ENCODE data around the gene SNCB.
"Not testable (repeated sequence)": the region's sequence is repeated elsewhere in the genome, so short reads cannot be mapped to it uniquely, and the experiment has no call there.

SNCB gene

DNA sequence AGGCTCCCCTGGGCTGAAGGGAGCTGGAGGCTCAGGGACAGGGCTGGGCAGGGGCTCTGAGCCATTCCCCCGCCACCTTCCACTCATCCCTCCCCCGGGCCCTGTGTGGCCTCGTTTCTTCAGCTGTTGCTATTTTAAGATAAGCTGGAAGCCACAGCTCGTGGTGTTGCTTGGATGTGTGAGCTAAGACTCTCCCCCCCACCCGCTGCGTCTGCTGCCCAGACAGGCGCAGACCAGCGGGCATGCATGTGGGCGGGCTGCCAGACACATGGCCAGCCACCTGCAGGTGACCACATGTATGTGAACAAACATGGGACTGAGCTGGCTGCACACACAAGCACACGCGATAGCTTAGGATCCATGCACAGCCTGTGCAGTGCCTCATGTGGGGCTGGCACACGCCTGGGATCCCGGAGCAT is 8.7 kb downstream of the SNCB start:
- no peak for DNase-seq

DNA sequence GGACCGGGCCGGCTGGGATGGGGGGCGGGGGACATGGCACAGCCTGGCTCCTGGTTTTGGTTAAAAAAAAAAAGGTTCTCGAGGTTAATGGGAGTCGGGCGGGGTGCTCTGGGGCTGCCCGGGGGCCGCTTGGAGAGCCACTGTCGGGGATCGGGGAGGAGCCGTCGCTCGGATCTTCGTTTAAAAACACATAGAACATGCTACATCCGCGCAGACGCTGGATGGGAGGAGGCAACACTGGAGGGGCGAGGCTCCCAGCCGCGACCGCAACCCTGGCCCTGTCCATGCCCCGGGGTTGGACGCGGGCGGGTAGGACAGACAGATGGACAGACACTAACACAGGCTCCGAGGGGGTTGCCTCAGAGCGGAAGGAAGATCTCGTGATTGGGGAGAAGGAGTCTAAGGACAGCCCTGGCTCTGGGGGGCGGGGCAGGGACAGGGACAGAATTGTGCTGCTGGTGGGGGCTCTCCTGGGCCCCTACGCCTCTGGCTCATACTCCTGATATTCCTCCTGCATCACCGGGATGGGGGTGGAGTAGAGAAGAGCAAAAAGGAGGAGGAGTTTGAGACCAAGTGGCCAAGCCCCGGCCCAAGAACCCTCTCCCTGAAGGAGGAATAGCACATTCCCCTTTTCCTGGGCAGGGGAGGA is 9.9 kb downstream of the SNCB start:
- DNase-seq, result no peak

DNA sequence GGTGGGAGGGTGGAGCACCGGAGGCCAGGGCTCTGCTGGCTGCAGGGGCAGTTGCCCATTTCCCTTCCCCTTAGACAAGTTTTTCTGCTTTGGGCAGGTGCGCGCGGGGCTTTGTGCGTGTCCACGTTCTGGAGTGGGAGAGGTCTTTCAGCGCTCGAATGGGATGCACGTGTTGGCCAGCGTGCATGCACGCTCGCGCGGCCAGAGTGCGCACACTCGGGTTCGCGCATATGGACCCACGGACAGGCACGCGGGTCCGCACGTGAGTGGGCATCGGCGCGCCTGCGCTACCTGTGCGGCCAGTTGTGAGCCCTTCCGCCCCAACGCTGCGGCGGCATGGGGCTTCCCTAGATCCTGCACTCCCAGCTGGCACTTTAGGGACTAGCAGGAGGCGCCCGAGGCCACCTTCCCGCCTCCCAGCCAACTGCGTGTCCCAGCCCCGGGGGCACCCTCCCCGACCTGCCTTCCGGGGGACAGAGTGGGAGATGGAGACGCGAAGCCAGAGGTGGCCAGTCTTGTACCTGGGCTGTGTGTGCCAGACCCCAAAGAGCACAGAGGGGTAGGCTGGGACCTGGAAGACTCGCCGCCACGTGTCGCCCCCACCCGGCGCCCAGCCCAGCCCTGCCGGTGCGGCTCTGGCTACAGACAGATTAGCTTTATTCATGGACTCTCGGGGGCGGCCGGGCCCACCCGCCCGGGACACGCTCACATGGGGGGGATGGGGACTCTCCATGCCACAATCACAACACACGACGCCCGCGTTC is 10.6 kb downstream of the SNCB start:
- no peak for DNase-seq

DNA sequence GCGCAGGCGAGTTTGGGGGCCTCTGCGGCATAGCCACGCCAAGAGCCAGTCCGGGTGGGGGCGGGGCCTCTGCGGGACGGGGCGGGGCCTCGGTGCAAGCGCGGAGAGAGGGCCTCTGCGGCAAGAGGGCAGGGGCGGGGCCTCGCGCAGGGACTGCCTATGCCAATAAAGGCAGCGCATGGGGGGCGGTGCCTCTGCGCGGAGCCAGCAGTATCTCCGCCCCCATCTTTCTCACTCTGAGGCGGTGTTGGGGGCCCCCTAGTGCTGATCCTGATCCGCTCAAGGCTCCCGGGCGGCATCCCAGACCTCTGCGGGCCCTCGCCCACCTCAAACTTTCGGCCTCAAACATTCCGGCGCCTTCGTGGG is 11.1 kb downstream of the SNCB start:
- DNase-seq, result no peak

DNA sequence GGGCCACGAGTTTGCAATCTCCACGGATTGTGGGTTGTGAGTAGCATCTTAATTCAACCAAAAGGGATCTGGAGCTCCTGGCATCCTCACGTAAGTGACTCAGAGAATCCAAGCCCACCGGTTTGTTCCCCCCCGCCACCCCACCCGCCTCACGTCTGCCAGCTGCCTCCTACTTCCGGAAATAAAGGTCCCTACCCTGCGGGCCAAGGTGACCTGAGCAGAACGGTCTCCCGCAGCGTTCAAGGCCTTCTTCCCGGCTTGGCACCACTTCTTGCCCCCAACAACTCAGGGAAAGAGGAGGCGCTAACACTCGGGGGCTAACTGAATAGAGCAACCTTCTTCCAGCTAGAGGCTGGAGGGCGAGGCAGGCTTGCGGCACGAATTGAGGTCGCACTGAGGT is 11.6 kb downstream of the SNCB start:
- no peak for DNase-seq

DNA sequence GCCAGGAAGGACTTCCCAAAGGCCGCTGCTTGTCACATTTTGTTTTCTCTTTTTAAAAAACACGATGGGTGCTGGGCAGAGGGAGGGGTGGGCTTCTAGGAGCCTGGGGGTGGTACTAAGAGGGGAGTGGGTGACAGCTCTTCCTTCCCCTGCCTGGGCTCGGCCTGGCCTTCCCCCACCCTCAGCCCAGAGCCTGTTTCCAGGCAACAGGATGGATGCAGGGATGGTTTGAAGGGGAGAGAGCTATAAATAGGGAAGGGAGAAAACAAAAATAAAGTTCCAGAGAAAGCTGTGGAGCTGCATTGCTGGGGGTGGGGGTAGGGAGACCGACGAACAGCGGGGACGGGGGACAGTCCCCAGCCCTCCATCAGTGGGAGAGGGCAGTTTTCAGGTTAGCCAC is 13.8 kb downstream of the SNCB start:
- no peak for DNase-seq

DNA sequence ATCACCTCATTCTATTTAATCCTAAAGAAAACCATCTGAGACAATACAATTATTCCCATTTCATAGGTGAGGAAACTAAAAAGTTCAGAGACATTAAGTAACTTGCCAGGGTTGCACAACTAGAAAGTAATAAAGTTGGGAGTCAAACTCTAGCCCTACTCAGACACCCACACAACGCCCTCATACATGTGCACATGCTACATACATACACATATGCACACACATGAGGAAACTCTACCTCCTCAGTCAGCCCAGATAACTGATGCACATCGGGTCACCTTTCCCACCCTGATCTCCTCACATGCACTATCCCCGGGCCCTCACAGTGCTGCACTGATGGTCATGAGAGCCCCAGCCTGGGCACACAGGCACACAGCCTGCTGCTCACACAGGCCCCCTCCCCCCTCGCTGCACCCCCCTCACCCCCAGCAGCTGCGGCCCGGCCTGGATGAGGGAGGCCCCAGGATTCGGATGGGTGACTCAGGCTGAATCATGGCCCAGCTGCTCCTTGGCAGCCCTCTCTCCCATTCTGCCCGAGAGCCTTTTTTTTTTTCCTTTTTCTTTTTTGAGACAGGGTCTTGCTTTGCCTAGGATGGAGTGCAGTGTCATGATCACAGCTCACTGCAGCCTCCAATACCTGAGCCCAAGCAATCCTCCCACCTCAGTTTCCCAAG is 15.4 kb downstream of the SNCB start:
- DNase-seq, result no peak

DNA sequence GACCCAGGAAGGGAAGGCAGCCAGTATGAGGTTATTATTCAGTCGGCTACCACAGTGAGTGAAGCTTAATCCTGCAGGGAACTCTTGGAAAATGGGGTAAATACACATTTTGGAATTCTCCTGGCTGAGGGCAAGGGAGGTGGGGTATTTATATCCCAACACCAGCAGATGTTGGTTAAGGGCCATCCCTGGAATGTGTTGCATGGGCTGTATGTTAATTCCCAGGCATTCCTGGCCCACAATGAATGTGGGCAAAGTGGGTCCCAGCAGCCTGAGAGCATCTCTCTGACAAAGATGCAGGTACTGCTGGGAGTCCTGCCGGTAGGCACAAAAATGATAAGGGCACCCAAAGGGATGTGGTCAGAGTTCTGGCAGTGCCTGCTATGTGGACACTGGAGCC is 17.5 kb downstream of the SNCB start:
- no peak for DNase-seq

DNA sequence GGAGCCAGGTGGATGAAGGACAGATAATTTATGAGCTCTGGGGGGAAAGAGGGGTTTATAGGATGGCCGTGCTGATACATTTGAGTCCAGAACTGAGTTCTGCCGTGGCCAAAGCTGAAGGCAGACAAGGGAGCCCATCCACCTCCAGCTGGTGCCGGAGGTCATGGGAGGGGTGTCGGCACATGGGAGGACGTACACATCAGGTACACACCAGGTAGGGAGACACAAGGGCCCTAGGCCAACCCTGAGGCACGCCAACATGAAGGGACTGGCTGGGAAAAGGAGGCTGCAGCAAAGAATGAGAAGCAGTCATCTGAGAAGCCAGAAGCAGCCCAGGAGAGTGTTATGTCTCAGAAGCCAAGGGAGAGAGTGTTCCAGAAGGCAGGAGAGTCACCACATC is 18.3 kb downstream of the SNCB start:
- DNase-seq, result no peak

DNA sequence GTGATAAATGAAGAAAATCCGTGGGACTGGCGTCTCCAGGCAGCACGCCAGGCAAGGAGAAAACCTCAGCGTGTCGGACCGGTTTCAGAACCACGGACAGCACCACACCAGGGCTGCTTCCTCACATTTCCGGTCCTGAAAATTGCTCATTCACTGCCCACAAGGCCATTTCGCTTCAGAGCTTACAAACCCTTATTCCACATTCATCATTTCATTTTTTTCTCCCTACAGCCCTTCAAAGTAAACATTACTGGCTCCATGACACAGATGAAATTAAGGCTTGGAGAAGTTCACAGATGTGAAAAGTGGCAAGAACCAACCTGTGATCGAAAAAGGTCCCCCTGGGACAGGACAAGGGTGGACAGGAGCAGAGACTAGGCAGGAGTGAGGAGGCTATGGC is 18.9 kb downstream of the SNCB start:
- no peak for DNase-seq

DNA sequence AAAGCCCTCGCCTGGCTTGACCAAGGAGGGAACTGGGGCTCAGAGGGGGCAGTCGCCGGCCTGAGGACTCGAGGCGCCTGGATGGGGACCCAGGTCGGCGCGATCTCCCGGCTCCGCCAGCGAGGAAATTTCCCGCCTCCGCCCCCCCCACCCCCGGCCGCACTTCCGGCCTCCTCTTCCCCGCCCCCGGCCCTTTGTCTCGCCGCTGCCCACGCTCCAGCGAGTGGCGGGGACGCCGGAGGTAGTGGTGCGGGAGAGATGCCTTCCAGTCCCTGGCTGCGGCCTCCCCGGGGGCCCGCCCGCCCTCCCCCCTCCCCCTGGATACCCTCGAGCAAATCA is 19.9 kb downstream of the SNCB start:
- DNase-seq, result peak; percentile 51

DNA sequence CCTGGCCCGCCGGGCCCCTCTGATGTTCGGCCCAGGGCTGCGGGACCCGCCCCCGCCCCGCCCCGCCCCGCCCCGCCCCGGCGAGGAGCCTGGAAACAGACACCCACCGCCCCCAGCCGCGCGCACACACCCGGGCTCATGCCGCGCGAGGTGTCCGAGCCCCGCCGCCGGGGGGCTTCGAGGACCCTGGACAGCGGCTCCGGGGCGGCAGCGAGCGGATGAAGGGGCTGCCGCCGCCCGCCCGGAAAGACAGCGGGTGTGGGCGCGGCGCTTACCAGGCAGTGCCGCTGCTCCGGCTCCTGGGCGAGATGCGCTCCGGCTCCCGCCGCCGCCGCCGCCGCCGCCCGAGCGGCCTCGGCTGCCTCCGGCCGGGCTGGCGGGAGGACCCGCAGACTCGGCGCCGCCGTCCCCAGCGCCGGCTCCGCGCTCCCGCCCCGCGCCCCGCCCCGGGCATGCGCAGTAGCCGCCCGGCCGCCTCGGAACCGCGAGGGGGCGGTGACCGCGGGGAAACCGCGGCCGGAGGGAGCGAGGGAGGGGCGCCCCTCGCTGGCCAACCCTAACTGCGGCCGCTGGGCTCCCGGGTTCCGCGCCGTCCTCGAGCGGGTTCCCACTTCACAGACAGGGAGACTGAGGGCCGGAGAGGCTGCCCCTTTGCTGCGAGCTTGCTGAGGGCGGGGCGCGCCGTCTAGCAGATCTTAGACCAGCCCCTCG is 20.5 kb downstream of the SNCB start, which contains the start of gene GPRIN1:
GPRIN1 (minus strand) TSS at position 433 of the 711 bp plus-strand sequence. CDS start 10,322 bp downstream, outside the sequence.
- DNase-seq, result peak; percentile 81

DNA sequence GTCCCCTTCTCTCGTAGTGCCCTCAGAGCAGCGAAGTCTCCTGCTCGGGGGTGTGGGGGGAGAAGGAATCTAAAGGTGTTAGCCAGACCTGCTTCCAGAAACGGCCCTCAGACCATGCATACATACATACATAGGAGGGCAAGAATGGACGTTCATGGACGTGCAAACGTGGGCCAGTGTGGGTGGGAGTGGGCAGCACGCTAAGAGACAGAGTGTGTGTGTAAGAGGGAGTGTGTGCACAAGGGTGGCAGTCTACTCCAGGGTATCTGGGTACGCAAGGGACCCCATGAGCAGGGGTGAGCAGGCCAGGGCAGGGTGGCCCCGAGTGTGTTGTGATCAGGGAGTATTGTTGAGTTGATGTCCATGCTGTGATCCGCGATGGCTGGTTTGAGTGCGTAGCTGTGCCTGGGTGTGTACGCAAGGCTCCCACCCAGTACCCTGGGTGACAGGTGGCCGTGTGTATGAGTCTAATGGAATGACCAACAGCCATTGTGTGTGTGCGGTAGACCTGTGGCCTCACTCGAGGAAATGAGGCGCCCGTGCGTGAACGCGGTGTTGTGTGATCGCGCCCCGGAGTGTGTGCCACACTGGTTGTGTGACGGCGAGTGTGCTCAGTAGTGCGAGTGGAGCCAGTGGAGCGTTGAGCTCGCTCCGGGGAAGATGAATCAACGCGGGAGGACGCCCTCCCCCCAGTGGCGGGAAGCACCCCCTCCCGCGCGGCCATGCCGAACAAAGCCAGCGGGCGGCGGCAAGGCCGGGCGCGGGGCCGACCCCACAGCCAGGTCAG is 21.2 kb downstream of the SNCB start:
- peak; percentile 32 for DNase-seq

DNA sequence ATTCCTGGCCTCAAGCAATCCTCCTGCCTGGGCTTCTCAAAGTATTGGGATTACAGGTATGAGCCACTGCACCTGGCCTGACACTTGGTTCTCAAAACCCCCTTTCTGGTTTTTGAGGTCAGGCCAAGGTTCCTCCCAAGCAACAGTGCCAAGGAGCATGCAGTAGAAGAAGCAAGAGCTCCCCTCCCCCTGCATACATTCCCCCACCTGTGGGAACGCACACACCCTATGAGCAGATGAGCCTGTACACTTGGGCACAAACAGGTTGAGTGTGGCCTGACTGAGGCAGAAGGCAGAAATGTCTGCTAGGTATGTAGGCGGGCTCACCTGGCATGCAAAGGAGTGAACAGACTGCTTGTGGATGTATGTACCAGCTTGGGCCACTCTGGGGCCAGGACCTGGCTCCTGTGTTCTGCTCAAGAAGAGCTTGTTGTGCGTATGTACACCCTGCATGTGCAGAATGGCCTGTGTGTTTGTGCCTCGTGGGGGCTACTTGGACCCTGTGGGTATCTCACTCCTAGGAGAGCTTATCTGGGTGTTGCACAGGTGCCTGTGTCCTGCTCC is 22.1 kb downstream of the SNCB start:
- no peak for DNase-seq

DNA sequence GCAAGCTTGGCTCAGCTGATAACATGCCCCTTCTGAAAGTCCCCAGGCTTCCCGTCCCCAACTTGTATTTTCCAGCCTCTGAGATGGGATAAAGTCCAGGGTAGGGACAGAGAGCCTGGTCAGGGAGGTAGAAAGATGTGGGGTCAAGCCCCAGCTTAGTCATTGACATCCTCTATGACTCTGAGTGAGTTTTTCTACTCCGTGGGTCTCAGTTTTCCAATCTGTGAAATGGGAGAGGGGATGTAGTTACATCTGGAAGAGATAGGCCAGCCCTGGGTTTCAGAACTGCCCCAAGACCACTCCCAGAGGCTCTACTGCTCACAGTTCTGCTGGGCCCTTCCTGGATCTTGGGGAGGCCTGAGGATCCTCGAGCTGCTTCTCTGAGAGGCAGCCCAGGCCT is 23.5 kb downstream of the SNCB start:
- DNase-seq, result no peak

DNA sequence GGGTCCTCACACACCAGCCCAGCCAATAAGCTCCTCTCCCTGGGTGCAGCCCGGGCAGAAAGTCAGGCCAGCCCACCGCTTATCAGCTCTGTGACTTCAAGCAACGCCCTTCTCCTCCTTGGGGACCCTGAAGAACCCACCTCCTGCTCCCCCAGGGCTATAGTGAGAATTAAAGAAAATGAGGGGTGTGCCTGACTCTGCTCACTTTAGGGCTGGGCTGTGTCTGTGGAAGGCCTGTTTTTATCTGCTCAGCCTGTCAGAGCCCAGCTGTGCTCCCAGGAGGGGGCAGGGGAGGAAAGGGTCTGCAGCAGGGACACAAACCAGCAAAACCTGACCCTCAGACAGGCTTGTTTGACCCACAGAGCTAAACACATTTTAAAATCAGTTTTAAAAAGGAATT is 24.3 kb downstream of the SNCB start:
- no peak for DNase-seq

DNA sequence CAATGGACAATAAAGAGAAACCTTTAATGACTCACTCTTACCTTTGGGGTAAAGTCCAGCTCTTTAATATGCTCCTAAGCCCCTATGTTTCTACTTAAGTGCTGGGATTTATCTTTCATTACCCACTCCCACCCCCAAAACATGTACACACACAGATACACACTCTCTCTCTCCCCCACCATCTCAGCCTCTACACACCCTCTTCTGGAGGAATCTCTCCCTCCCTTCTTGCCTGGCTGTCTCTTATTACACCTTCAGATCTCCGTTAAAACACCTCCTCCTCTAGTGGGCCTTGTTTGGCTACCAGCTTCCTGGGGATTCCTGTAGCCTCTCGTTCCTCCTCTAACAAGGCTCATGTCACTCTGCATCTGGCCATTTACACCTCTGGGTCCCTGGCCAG is 27.2 kb downstream of the SNCB start:
- DNase-seq, result no peak

DNA sequence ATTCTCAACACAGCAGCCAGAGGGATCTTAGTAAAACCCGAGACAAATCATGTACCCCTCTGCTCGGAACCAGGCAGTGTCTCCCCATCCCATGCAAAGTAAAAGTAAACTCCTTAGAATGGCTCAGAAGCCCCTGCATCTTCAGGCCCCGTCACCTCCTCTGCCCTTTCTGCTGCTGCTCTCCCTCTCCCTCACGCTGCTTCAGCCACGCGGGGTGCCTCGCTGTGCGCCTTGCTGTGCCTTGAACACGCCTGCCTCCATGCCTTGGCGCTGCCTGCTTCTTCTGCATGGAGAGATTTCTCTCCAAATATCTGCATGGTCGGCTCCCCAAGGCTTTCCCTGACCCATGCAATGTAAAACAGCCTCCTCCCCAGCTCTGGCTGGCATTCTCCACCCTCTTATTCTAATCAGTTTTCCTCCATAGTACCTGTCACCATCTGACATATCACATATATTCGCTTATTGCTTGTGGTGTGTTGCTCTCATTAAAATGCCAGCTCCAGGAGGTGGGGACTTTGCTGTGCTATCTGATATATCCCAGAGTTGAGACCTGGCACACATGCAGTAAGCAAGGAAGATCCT is 28.3 kb downstream of the SNCB start:
- no peak for DNase-seq

DNA sequence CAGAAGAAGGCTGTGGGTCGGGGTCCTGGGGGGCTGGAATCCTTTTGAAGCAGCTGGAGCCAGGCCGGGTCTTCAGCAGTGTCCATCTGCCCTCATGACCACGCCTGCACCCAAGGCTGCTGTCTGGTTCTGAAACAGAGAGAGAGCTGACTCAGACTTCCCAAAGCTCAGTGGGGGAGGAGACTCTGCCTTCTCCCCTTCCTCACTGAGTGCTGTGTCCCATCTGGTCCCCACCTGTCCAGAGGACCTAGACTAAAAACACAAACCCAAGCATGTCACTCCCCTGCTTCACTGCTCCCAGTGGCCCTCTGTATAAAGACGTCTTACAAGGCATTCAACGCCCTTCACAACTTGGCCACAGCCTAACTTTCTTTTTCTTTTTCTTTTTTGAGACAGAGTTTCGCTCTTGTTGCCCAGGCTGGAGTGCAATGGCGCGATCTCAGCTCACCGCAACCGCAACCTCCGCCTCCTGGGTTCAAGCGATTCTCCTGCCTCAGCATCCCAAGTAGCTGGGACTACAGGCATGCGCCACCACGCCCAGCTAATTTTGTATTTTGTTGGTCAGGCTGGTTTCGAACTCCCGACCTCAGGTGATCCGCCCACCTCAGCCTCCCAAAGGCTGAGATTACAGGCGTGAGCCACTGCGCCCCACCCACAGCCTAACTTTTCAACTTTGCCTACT is 30.4 kb downstream of the SNCB start:
- not testable (repeated sequence) for DNase-seq

DNA sequence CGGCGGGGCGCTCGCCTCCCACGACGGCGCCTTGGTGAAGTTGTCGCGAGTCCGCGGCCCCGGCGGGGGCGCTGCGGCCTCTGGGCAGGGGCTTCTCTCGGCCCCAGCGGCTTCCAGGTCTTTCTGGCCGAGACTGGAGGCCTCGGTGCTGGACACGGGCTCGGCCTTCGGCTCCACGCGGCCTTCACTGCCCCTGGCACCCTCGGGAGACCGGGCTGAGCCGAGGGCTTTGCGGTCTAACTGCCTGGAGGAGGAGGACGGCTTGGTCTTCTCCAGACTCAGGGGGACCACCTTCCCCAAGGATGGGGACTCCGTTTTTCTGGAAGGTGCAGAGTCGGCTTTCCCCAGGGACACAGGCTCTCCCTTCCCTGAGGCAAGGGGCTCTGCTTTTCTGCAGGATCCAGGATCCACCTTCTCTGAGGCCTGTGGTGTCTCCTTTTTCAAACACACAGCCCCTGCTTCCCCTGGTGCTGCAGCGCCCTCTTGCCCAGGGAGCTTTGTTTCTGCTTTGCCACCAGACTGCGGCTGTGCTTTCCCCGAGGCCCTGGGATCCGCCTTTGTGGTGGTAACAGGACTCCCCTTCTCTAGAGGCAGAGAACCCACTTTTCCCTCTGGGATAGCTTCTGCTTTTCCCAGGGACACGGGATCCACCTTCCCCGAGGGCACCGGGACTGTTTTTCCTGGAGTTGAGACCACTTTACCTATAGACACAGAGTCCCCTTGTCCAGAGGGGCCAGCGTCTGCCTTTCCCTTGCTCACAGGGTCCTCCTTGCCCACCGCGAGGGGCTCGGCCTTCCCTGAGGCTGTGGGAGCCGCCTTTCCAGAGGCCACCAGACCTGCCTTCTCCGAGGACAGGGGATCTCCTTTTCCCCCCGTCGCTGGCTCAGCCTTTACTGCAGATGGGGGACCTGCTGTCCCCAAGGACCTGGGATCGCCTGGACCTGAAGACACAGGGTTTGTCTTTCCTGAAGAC is 32.6 kb downstream of the SNCB start:
- DNase-seq, result no peak
